ENCODE data around the gene SLC7A1. TPM values are rescaled to one million over a fixed set of nuclear protein-coding genes. Genes with fewer than 3 reads are reported as not detected.

Gene SLC7A1
- total and polyA plus RNA-seq, 2 of the 13 experiments (the other 11 are each of a cell fraction or from before 2014, with no cell fraction given), result 14.5 to 15.3 TPM

DNA sequence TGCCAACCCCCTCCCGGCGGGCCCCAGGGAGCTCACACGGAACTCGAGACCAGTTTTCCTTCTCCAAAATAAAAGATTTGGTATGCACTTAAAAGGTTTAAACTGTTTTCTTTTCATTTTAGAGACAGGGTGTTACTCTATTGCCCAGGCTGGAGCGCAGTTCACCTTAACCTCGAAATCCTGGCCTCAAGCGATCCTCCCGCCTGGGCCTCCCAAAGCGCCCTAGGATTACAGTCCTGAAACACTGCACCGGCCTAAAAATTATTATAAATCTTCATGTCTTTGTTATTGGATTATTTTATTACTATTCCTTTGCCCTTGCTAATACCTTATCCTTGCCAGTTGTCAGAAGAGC, 553 bp upstream of the SLC7A1 start:
- intact Hi-C loops (cut with micrococcal nuclease; ENCODE audit: unreplicated experiment), result loop anchor here (5.0 to 10.0 kb wide), 2 partner anchors 91 to 1021 kb away; partner anchors contain the start of gene USPL1
- BruUV-seq (replicated peaks), result no TSS peak
- H3K4me2 ChIP-seq (ENCODE audit: low read depth, low read length), result peak overlapping the region; percentile 78
- ChIA-PET POLR2A (interaction anchor here (1.2 kb wide), 1 partner anchor 10 kb away, joined by 3 read pairs; no protein-coding TSS in a partner anchor), CTCF (ENCODE audit: low intra/inter-chr PET ratio, low total read pairs) (no interaction called here)
- peaks cover 2 to 12% of the 10 kb centered on the region in 2 experiments; a peak in 2 of 5 replicates for H3K36me3 ChIP-seq (replicated peaks in 1 of 2; ENCODE audit: control insufficient read depth in 1 of 2, insufficient read depth in 2 of 2, low read length in 2 of 2)
- DNase-seq (ENCODE audit: low spot score) (no peak), ATAC-seq (no peak), FAIRE-seq (no peak)
- H3K9me3 ChIP-seq (ENCODE audit: low read length), result no peaks in the 10 kb centered on the region
- peaks cover 0 to 4% of the 10 kb centered on the region in 2 experiments; a peak in 2 of 5 replicates for H3K27me3 ChIP-seq (ENCODE audit: control insufficient read depth in 1 of 2, insufficient read depth in 2 of 2, low read length in 2 of 2)
- H4K20me1 ChIP-seq (ENCODE audit: insufficient read depth, low read length), result peaks cover 26% of the 10 kb centered on the region
- H3K79me2 ChIP-seq (ENCODE audit: insufficient read depth, low read length), result peaks cover 40% of the 10 kb centered on the region
- no peak overlapping the region for H2AFZ ChIP-seq (ENCODE audit: low read length)
- no peak overlapping the region for H3K27ac ChIP-seq (ENCODE audit: extremely low read length, insufficient read depth, low read length)
- in situ Hi-C loops (cut with HindIII; ENCODE audit: extremely low pct_ligation_motif_present, low pct_unique_long_range_greater_than_20kb), result loop anchor here (10.0 kb wide), 1 partner anchor 249 kb away; no protein-coding TSS in a partner anchor
- H3K4me1 ChIP-seq (ENCODE audit: insufficient read depth, low read length), result peaks cover 41% of the 10 kb centered on the region
- H3K9ac ChIP-seq (ENCODE audit: insufficient read depth, low read depth, low read length), result peak overlapping the region; percentile 44; the same call in 1 of the 2 replicates
- 30% methylated on average over 10 of the region's 10 CpGs for WGBS (ENCODE audit: low lambda C conversion rate)
- H3K4me3 ChIP-seq (replicated peaks in 1 of 3; ENCODE audit: insufficient read depth in 1 of 3, low read depth in 2 of 3, low read length in 3 of 3), result peak overlapping the region; percentile 33 to 73 (median 51); a peak in 5 of 6 replicates
- no peak for TF ChIP-seq ZSCAN20 (CRISPR knock-in tag; IDR thresholded peaks at IDR 0.05; ENCODE audit: borderline replicate concordance)
- TF ChIP-seq ZNF724P (CRISPR knock-in tag; IDR thresholded peaks at IDR 0.05; ENCODE audit: borderline replicate concordance), result no peak
- TF ChIP-seq, protein P1, sequence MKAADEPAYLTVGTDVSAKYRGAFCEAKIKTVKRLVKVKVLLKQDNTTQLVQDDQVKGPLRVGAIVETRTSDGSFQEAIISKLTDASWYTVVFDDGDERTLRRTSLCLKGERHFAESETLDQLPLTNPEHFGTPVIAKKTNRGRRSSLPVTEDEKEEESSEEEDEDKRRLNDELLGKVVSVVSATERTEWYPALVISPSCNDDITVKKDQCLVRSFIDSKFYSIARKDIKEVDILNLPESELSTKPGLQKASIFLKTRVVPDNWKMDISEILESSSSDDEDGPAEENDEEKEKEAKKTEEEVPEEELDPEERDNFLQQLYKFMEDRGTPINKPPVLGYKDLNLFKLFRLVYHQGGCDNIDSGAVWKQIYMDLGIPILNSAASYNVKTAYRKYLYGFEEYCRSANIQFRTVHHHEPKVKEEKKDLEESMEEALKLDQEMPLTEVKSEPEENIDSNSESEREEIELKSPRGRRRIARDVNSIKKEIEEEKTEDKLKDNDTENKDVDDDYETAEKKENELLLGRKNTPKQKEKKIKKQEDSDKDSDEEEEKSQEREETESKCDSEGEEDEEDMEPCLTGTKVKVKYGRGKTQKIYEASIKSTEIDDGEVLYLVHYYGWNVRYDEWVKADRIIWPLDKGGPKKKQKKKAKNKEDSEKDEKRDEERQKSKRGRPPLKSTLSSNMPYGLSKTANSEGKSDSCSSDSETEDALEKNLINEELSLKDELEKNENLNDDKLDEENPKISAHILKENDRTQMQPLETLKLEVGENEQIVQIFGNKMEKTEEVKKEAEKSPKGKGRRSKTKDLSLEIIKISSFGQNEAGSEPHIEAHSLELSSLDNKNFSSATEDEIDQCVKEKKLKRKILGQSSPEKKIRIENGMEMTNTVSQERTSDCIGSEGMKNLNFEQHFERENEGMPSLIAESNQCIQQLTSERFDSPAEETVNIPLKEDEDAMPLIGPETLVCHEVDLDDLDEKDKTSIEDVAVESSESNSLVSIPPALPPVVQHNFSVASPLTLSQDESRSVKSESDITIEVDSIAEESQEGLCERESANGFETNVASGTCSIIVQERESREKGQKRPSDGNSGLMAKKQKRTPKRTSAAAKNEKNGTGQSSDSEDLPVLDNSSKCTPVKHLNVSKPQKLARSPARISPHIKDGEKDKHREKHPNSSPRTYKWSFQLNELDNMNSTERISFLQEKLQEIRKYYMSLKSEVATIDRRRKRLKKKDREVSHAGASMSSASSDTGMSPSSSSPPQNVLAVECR (CRISPR knock-in tag; IDR thresholded peaks at IDR 0.05; ENCODE audit: borderline replicate concordance), result no peak
- TF ChIP-seq ZNF354B (CRISPR knock-in tag; IDR thresholded peaks at IDR 0.05), result no peak
- TF ChIP-seq, protein P2, sequence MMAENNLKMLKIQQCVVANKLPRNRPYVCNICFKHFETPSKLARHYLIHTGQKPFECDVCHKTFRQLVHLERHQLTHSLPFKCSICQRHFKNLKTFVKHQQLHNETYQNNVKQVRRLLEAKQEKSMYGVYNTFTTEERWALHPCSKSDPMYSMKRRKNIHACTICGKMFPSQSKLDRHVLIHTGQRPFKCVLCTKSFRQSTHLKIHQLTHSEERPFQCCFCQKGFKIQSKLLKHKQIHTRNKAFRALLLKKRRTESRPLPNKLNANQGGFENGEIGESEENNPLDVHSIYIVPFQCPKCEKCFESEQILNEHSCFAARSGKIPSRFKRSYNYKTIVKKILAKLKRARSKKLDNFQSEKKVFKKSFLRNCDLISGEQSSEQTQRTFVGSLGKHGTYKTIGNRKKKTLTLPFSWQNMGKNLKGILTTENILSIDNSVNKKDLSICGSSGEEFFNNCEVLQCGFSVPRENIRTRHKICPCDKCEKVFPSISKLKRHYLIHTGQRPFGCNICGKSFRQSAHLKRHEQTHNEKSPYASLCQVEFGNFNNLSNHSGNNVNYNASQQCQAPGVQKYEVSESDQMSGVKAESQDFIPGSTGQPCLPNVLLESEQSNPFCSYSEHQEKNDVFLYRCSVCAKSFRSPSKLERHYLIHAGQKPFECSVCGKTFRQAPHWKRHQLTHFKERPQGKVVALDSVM (CRISPR knock-in tag; IDR thresholded peaks at IDR 0.05), result peak; percentile 95
- TF ChIP-seq ZBTB21 (CRISPR knock-in tag; IDR thresholded peaks at IDR 0.05), result no peak
- 0 out of 2 replicates have a peak, but pooled peaks have one; percentile 1 for TF ChIP-seq ZNF451 (CRISPR knock-in tag; IDR thresholded peaks at IDR 0.05)
- no peak for TF ChIP-seq ZNF788 (CRISPR knock-in tag; IDR thresholded peaks at IDR 0.05; ENCODE audit: borderline replicate concordance)
- no peak for TF ChIP-seq ZNF547 (CRISPR knock-in tag; IDR thresholded peaks at IDR 0.05)
- TF ChIP-seq ZSCAN30 (CRISPR knock-in tag; IDR thresholded peaks at IDR 0.05), result no peak
- TF ChIP-seq RAD51 (IDR thresholded peaks at IDR 0.05; ENCODE audit: borderline replicate concordance), result no peak
- TF ChIP-seq, protein P3, sequence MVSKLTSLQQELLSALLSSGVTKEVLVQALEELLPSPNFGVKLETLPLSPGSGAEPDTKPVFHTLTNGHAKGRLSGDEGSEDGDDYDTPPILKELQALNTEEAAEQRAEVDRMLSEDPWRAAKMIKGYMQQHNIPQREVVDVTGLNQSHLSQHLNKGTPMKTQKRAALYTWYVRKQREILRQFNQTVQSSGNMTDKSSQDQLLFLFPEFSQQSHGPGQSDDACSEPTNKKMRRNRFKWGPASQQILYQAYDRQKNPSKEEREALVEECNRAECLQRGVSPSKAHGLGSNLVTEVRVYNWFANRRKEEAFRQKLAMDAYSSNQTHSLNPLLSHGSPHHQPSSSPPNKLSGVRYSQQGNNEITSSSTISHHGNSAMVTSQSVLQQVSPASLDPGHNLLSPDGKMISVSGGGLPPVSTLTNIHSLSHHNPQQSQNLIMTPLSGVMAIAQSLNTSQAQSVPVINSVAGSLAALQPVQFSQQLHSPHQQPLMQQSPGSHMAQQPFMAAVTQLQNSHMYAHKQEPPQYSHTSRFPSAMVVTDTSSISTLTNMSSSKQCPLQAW (CRISPR knock-in tag; IDR thresholded peaks at IDR 0.05), result no peak
- TF ChIP-seq, protein P4, sequence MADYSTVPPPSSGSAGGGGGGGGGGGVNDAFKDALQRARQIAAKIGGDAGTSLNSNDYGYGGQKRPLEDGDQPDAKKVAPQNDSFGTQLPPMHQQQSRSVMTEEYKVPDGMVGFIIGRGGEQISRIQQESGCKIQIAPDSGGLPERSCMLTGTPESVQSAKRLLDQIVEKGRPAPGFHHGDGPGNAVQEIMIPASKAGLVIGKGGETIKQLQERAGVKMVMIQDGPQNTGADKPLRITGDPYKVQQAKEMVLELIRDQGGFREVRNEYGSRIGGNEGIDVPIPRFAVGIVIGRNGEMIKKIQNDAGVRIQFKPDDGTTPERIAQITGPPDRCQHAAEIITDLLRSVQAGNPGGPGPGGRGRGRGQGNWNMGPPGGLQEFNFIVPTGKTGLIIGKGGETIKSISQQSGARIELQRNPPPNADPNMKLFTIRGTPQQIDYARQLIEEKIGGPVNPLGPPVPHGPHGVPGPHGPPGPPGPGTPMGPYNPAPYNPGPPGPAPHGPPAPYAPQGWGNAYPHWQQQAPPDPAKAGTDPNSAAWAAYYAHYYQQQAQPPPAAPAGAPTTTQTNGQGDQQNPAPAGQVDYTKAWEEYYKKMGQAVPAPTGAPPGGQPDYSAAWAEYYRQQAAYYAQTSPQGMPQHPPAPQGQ (CRISPR knock-in tag; IDR thresholded peaks at IDR 0.05; ENCODE audit: borderline replicate concordance), result no peak
